Mucosa of descending colon (tissue), 3 donors: ENCODE data around the gene DPP8. TPM values are rescaled to one million over a fixed set of nuclear protein-coding genes. Genes with fewer than 3 reads are reported as not detected.

ENCODE experiments used
- ATAC-seq: fragments of 200-7000 bp; cut with Tn5 transposase; one replicate; pipeline ENCODE4 v1.9.1; 2020; ENCODE audit warnings: mild to moderate bottlenecking, moderate library complexity
- DNase-seq, 3 donors: peaks; one replicate each; pipeline ENCODE4 v3.0.0-alpha.2; 2020
- H3K36me3 ChIP-seq: fragments of 200-600 bp; one replicate; pipeline ENCODE4 v1.8.0; 2021; ENCODE audit warnings: low read depth, mild to moderate bottlenecking
- H3K4me1 ChIP-seq: fragments of 200-600 bp; one replicate; pipeline ENCODE4 v1.8.0; 2021; ENCODE audit warnings: low read depth, mild to moderate bottlenecking
- H3K4me3 ChIP-seq: fragments of 200-600 bp; one replicate; pipeline ENCODE4 v1.8.0; 2021; ENCODE audit warnings: mild to moderate bottlenecking
- H3K9me3 ChIP-seq: fragments of 200-600 bp; one replicate; pipeline ENCODE4 v1.8.0; 2021; ENCODE audit warnings: mild to moderate bottlenecking
- intact Hi-C, 2 donors: fragments of 100-400 bp; cut with DNase I in 1 of 2; cut with micrococcal nuclease in 1 of 2; formaldehyde crosslinking; loops; one replicate each; pipeline versions ENCODE4 v1.11.0 to v1.11.1; 2022; cut with DNase I, micrococcal nuclease
- total RNA-seq, 3 donors: library from RNA; stranded (reverse); fragmentation: NEBNext Ultra II Directional in 2 of 3; extraction: Animal tissue kit (Norgen Biotek cat#: 25700) in 2 of 3; gene quantifications; one replicate each; pipeline versions ENCODE4 v1.2.1 to v1.2.4, GENCODE V29; 2021 to 2023
- TF ChIP-seq, protein P1 (sequence below): fragments of 200-600 bp; IDR thresholded peaks from one replicate; pipeline ENCODE4 v1.8.0; 2022; ENCODE audit warnings: antibody characterized with exemption, mild to moderate bottlenecking
- donor health status: DM: no; HTN: no; CAD: no; lungs with moderate emphysema.
- donor health status: DM: no; HTN: no; CAD: no.
- donor health status: DM: no; HTN: yes; CAD: no.

The DPP8 gene
- total RNA-seq, 3 donors from 2014 or later, result 35.6 to 40.6 (median 35.8) TPM

DNA sequence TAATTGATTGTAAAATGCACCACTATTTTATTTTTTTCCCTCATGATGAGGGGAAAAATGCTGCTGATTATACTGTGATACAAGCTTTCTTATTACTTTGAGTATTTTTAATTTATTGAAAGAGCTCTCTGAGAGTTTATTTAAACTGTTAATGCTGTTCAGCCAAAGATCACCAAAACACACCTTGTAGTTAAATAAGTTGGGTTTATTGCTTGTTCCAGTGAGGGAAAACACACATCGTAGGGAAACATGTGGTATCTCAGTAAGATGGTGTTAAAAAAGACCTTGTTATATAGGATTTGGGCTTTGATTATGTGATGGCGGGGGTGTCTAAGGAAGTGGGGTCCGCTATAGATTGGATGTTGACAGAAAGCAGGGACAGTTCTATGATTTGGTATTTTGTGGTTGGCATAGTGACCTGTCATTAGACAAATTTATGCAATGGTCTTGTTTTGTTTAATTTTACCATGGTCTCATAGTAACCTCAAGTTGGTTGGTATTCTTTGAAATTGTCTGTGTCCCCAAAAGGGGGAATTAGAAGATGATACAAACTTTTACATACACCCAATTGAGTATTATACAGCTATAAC is 23.8 kb upstream of the DPP8 start:
- intact Hi-C loops, result no loop called here

DNA sequence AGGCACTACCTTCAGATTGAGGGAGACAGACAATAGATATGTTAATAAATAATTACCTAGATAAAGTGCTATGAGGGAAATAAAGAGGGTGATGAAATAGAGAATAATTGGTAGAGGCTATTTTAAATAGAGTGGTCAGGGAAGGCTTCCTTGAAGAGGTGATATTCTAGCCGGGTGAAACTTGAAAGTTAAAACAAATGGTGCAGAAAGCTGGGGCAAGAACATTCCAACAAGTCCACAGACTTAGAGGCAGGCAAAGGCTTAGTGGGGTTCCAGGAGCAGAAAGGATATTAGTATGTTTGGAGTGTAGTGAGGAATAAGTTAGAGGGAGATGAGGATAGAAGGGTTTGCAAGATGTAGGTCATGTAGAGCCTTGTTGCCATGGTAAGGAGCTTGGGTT is 22.8 kb upstream of the DPP8 start:
- Histone ChIP-seq H3K36me3 (no peaks in the 10 kb centered on the region), H3K9me3 (no peaks in the 10 kb centered on the region), H3K4me3 (no peak overlapping the region), H3K4me1 (peaks cover 10% of the 10 kb centered on the region)
- no peak for DNase-seq
- no peak for ATAC-seq
- intact Hi-C loops, result no loop called here
- TF ChIP-seq, protein P1, sequence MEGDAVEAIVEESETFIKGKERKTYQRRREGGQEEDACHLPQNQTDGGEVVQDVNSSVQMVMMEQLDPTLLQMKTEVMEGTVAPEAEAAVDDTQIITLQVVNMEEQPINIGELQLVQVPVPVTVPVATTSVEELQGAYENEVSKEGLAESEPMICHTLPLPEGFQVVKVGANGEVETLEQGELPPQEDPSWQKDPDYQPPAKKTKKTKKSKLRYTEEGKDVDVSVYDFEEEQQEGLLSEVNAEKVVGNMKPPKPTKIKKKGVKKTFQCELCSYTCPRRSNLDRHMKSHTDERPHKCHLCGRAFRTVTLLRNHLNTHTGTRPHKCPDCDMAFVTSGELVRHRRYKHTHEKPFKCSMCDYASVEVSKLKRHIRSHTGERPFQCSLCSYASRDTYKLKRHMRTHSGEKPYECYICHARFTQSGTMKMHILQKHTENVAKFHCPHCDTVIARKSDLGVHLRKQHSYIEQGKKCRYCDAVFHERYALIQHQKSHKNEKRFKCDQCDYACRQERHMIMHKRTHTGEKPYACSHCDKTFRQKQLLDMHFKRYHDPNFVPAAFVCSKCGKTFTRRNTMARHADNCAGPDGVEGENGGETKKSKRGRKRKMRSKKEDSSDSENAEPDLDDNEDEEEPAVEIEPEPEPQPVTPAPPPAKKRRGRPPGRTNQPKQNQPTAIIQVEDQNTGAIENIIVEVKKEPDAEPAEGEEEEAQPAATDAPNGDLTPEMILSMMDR, result no peak

More for the DNA sequence above, 23.8 kb upstream of the DPP8 start:
- H3K4me1 ChIP-seq, result peaks cover 10% of the 10 kb centered on the region
- ATAC-seq (peak; percentile 28), DNase-seq (no peak)
- TF ChIP-seq, protein P1, result no peak
- H3K9me3 ChIP-seq, result no peaks in the 10 kb centered on the region
- H3K4me3 ChIP-seq, result no peak overlapping the region
- no peaks in the 10 kb centered on the region for H3K36me3 ChIP-seq

DNA sequence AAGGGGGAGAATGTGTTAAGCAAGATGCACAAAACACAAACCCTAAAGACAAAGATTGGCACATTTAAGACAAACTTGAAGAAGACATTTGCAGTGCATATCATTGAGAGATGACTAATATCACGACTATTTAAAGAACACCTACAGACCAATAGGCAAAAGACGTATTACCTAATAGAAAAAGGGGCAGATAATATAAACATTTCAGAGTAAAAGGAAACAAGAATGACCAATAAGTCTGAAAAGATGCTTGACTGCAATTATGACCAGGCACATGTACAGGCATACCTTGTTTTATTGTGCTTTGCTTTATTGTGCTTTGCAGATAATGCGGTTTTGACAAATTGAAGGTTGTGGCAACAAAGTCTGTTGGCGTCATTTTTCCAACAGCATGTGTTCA is 17.7 kb upstream of the DPP8 start:
- H3K4me3 ChIP-seq, result no peak overlapping the region
- H3K4me1 ChIP-seq, result peaks cover 23% of the 10 kb centered on the region
- H3K9me3 ChIP-seq, result no peaks in the 10 kb centered on the region
- intact Hi-C loops, result no loop called here
- no peak for DNase-seq
- no peaks in the 10 kb centered on the region for H3K36me3 ChIP-seq
- TF ChIP-seq, protein P1, result no peak
- no peak for ATAC-seq

DNA sequence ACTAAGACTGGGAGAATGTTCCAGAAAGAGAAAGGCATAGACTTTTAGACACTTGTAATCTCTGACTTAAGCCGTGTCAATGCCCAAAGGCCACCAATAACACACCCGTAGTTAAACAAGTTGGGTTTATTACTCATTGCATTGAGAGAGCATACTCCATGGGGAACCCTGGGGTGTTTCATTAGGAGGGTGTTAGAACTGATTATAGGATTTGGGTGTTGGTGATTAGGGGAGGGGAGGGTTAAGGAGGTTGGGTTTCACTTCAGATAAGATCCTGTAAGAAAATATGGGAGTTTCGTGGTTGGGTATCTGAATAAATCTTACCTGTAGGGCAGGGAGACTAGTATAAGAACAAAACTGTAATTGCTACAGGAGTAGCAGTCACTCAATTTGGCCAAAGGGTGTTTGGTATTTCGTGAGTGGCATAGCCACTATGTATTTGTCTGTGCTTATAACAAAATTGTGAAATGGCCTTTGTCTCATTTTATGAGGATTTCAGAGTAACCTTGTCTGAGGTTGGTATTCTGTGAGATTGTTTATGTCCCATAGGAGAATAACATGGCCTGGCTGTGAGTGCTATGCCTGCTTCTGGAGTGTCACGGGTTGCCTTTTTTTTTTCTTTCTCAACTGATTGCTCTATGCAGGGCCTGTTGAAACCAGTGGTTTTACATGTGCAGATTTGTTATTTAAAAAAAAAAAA is 15.7 kb upstream of the DPP8 start:
- Histone ChIP-seq H3K36me3 (no peaks in the 10 kb centered on the region), H3K4me1 (peaks cover 23% of the 10 kb centered on the region), H3K9me3 (no peaks in the 10 kb centered on the region), H3K4me3 (no peak overlapping the region)
- TF ChIP-seq, protein P1, result no peak
- peak; percentile 23 for ATAC-seq
- intact Hi-C loops, result no loop called here
- no peak for DNase-seq

DNA sequence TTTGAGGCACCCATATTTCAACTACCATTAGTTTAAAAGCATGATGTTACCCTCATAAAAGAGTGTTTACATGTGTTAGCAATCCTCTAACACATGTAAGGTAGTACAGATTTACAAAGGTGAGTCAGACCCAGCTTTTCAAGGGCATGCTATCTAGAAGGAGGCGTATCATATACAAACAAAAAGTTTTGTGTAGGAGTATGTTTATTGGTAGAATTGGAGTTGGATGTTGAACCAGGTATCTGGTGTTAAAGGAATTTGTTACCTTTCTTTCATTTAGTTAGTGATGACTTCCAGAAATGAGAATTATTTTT is 15.2 kb upstream of the DPP8 start:
- Histone ChIP-seq H3K4me1 (peaks cover 23% of the 10 kb centered on the region), H3K36me3 (no peaks in the 10 kb centered on the region), H3K4me3 (no peak overlapping the region), H3K9me3 (no peaks in the 10 kb centered on the region)
- TF ChIP-seq, protein P1, result no peak
- DNase-seq (no peak), ATAC-seq (peak; percentile 43)
- intact Hi-C loops, result no loop called here
